ENCODE measurements around the gene NAA40. TPM values are rescaled to one million over a fixed set of nuclear protein-coding genes. Genes with fewer than 3 reads are reported as not detected.

Gene NAA40
- total and polyA plus RNA-seq, 2 of the 4 experiments (the other 2 are of a cell fraction): 15.2 to 24.7 TPM

DNA sequence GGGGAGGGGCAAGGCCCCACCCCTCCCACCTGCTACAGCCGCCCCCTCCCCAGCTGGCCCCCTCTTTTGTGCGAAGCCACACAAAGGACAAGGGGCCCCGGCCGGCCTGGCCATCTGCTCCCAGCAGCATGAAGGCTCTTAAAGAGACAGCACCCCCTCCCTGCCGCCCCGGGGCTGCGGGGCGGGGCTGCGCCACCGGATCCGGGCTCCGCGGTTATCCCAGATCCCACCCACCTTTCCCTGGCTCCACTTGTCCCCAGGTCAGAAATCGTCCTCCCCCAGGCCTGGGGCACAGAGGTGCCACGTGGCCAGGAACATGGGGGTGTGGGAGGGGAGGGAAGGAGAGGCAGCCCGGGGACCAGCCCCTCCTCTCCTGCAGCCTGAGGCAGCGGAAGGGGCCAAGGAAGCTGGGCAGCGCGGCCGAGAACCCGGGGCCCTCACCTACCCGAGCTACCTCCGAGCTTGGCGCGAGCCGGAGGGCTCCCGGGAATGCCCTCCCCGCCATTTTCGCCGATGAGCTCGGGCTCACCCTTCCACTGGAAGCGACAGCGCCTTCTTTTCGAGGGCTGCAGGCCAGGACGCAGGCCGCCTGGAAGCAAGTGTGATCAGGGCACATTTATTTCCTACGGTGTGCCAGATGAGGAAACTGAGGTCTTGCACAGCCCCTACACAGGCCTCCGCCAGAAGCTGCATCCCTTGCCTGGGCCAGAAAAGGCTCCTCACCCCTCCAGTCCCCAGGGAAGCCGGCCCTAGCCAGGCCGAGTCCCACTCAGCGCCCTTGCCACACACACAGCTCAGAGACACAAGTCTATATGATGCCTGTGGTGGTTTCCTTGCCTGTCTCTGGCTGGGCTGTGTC is 19.3 kb upstream of the NAA40 start:
- H3K18ac ChIP-seq (ENCODE audit: low read depth, low read length): no peak overlapping the region; the same call in 1 of the 2 replicates
- H2BK20ac ChIP-seq (ENCODE audit: low read depth, low read length): no peak overlapping the region
- no peak overlapping the region for H3K4me3 ChIP-seq (ENCODE audit: insufficient read depth, low read depth, low read length)
- peaks cover 6% of the 10 kb centered on the region for H3K9me1 ChIP-seq (ENCODE audit: insufficient read depth, low read length)
- H2AFZ ChIP-seq (replicated peaks; ENCODE audit: low read length, poor library complexity): peak overlapping the region; percentile 91
- peak overlapping the region; percentile 34; the same call in 1 of the 3 replicates for H2BK15ac ChIP-seq (ENCODE audit: low read depth, low read length)
- DNase-seq (no peak), ATAC-seq (ENCODE audit: low read depth) (no peak)
- 0 out of 2 replicates have a peak, but pooled peaks cover 2% of the 10 kb centered on the region for H3K9me3 ChIP-seq (ENCODE audit: control insufficient read depth, insufficient read depth, low read length)
- 39% methylated on average over 22 of the region's 41 CpGs; no CpG with 5 or more reads in 1 of the 2 experiments for WGBS, 2 experiments (ENCODE audit: extremely low coverage in 2 of 2, insufficient read length in 1 of 2)
- H3K4ac ChIP-seq (ENCODE audit: low read depth, low read length): peak overlapping the region; percentile 79
- peaks cover 12% of the 10 kb centered on the region; the same call in 1 of the 2 replicates for H3K27me3 ChIP-seq (ENCODE audit: control insufficient read depth, insufficient read depth, low read length)
- H3K23ac ChIP-seq (ENCODE audit: low read depth, low read length): no peak overlapping the region
- peak overlapping the region; percentile 84 for H4K5ac ChIP-seq (ENCODE audit: low read depth, low read length)
- H4K8ac ChIP-seq (ENCODE audit: low read depth in 2 of 2, low read length in 2 of 2): peak overlapping the region; percentile 83 to 87; a peak in 3 of 4 replicates
- H3K4me2 ChIP-seq (ENCODE audit: low read depth, low read length): no peak overlapping the region
- H3K36me3 ChIP-seq (ENCODE audit: control insufficient read depth, insufficient read depth, low read length): no peaks in the 10 kb centered on the region
- 0 out of 2 replicates have a peak overlapping the region, but pooled peaks have one; percentile 29 for H3K9ac ChIP-seq (ENCODE audit: low read depth, low read length)
- TF ChIP-seq RCOR1 (IDR thresholded peaks at IDR 0.05; ENCODE audit: insufficient replicate concordance, low read length) (no peak), CEBPB (IDR thresholded peaks at IDR 0.05; ENCODE audit: low read depth, low read length) (no peak), CHD1 (IDR thresholded peaks at IDR 0.05; ENCODE audit: low read depth, low read length) (no peak), MAZ (IDR thresholded peaks at IDR 0.05; ENCODE audit: borderline replicate concordance, low read depth, low read length) (no peak), MAFK (IDR thresholded peaks at IDR 0.05; ENCODE audit: low read depth, low read length) (no peak), RAD21 (IDR thresholded peaks at IDR 0.05; ENCODE audit: low read length) (no peak), NFE2L2 (IDR thresholded peaks at IDR 0.05; ENCODE audit: low read depth, low read length) (no peak)
- TF ChIP-seq, protein P1, sequence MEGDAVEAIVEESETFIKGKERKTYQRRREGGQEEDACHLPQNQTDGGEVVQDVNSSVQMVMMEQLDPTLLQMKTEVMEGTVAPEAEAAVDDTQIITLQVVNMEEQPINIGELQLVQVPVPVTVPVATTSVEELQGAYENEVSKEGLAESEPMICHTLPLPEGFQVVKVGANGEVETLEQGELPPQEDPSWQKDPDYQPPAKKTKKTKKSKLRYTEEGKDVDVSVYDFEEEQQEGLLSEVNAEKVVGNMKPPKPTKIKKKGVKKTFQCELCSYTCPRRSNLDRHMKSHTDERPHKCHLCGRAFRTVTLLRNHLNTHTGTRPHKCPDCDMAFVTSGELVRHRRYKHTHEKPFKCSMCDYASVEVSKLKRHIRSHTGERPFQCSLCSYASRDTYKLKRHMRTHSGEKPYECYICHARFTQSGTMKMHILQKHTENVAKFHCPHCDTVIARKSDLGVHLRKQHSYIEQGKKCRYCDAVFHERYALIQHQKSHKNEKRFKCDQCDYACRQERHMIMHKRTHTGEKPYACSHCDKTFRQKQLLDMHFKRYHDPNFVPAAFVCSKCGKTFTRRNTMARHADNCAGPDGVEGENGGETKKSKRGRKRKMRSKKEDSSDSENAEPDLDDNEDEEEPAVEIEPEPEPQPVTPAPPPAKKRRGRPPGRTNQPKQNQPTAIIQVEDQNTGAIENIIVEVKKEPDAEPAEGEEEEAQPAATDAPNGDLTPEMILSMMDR (conservative IDR thresholded peaks at IDR 0.05; ENCODE audit: low read depth, low read length): no peak
- TF ChIP-seq, protein P2, sequence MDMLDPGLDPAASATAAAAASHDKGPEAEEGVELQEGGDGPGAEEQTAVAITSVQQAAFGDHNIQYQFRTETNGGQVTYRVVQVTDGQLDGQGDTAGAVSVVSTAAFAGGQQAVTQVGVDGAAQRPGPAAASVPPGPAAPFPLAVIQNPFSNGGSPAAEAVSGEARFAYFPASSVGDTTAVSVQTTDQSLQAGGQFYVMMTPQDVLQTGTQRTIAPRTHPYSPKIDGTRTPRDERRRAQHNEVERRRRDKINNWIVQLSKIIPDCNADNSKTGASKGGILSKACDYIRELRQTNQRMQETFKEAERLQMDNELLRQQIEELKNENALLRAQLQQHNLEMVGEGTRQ (IDR thresholded peaks at IDR 0.05; ENCODE audit: low read depth, low read length): no peak
- H3K4me1 ChIP-seq (ENCODE audit: control insufficient read depth, insufficient read depth, low read length): peaks cover 31% of the 10 kb centered on the region
- dilution Hi-C loops (cut with HindIII; ENCODE audit: low sequenced_read_pairs, unreplicated experiment) (no loop called here), in situ Hi-C loops (cut with MboI; ENCODE audit: low sequenced_read_pairs) (no loop called here), intact Hi-C loops (cut with micrococcal nuclease) (no loop called here)
- H2BK120ac ChIP-seq (ENCODE audit: low read depth, low read length): peak overlapping the region; percentile 74
- H2AK5ac ChIP-seq (ENCODE audit: low read depth, low read length): peak overlapping the region; percentile 70; the same call in 1 of the 2 replicates
- peak overlapping the region; percentile 46; the same call in 1 of the 2 replicates for H4K91ac ChIP-seq (ENCODE audit: insufficient read depth, low read depth, low read length)
- H3K14ac ChIP-seq (replicated peaks; ENCODE audit: low read depth, low read length): peak overlapping the region; percentile 35; the same call in 1 of the 2 replicates
- peaks cover 0 to 4% of the 10 kb centered on the region in 2 experiments; a peak in 1 of 4 replicates for H3K79me1 ChIP-seq (ENCODE audit: low read depth in 1 of 2, low read length in 2 of 2)
- H2AK9ac ChIP-seq (replicated peaks; ENCODE audit: low read depth, low read length, poor library complexity): peak overlapping the region; percentile 72
- H3K27ac ChIP-seq (ENCODE audit: insufficient read depth, low read length): no peak overlapping the region
- H3K56ac ChIP-seq (ENCODE audit: extremely low read depth, insufficient read depth, low read length): no peak overlapping the region
- H2BK5ac ChIP-seq (ENCODE audit: low read depth, low read length, poor library complexity, severe bottlenecking): no peak overlapping the region
- H4K20me1 ChIP-seq (ENCODE audit: insufficient read depth, low read length): no peaks in the 10 kb centered on the region
- ChIA-PET CTCF (interaction anchor here (0.6 kb wide), 1 partner anchor 18 kb away, joined by 3 read pairs; no protein-coding TSS in a partner anchor), POLR2A (ENCODE audit: unreplicated experiment) (no interaction called here)
- no TSS peak for BruUV-seq (replicated peaks)
